ENCODE results near the gene STX11.

STX11 gene

DNA sequence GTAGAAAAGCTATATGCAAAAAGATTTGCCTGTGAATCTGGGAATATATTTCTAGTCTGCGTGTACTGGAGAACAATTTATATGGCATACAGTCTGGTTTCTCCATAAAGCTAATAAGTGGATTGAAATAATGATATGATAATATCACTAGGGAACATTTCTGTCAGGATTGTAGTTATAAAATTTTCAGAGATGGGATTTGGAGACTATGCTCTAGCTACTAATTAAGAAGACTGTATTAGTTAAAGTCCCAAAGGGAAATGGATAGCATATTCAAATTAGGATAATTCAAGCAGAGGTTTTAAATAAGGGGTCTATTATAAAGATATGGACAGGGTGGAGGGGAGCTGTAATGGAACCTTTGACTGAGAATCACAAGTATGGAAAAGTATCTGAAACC, 7.2 kb upstream of the STX11 start:
- no peak for DNase-seq

DNA sequence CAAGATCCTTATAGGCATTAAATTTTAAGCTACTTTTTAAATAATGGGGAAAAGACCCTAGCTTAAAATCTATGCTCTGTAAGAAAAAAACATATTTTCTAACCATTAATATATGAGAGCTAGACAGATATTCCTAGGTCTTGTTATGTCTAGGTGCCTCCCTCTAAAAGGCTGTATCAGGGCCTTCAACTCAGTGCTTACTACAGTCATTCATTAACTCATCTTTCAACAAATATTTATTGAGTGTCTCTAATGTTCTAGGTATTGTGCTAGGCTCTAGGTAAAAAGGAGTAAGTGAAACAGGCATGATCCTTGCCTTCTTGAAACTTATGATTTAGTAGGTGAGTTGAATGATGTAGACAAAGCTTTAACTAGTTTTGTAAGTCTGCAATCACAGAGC, 6.4 kb upstream of the STX11 start:
- DNase-seq, result no peak

DNA sequence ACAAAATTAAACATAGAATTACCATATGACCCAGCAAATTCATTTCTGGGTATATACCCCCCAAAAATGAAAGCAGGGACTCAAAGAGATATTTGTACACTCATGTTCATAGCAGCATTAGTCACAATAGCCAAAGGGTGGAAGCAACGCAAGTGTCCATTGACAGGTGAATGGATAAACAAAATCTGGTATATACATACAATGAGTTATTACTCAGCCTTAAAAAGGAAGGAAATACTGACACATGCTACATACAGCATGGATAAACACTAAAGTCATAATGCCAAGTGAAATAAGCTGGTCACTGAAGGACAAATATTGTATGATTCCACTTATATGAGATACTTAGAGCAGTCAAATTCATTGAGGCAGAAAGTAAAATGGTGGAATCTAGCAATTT, 5.3 kb upstream of the STX11 start:
- no peak for DNase-seq

DNA sequence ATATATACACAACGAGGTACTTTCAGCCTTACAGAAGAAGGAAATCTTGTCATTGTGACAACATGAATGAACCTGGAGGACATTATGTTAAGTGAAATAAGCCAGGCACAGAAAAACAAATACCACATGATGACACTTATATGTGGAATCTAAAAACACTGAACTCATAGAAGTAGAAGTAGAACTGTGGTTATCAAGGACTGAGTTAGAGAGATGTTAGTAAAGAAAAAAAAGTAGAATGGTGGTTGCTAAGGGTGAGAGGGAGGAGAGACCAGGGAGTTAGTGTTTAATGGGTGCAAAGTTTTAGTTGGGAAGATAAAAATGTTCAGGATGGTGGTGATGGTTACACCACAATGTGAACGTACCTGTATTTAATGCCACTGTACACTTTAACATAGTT, 4.8 kb upstream of the STX11 start:
- no peak for DNase-seq

- DNase-seq, result no peak
Measured at GRCh38 chr6:144148886-144149285, 1.4 kb upstream of the STX11 start.

GRCh38 chr6:144149558-144149893, 791 bp upstream of the STX11 start:
- DNase-seq, result no peak

DNA sequence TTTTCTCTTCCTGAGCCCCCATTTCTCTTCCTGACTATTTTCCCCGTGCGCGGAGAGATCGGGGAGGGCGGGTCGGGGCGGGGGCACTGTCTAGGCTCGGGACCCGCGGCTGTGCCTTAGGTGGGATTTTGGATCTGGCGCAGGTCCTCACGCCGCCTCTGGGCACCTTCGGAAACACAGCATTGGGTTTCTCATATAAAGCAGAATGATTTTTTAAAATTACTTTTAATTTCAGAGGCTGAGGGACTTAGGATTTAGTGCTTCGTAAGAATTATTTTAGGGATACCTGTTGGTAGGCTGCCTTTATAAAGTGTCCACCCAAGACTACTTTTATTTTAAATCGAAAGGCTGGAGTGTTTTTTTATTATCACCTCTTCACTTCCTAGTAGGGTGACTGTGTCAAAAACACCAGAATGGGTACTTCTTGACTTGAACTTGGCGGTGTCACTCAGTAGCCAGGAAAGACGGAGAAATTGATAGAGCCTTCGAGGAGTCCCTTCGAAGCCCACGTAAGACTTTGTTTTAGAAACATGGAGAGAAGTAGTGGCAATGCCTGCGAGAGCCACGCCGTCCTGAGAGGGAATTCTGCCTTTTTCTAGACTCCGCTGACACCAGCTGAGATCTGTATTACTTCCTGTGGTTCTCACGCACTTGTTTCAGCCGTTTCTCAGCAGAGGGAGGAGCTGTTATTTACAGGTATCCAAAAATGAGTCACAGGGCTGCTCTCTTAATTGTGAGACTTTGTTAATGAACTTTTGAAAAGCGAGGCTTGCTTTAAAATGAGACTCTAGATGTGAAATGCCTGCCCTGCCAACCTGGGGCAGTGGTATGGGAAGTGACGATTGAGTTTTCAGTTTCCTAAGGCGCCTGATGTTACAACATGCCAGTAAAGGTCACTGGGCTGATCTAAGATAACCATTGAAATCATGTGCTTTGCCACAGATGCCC, 667 bp downstream of the STX11 start:
- peak; percentile 73 to 75 for DNase-seq

GRCh38 chr6:144152334-144152900, 2.1 kb downstream of the STX11 start:
- DNase-seq, result no peak

GRCh38 chr6:144153260-144153659, 2.9 kb downstream of the STX11 start:
- no peak for DNase-seq

- DNase-seq, result no peak
Measured at GRCh38 chr6:144153971-144154370, 3.7 kb downstream of the STX11 start.

DNA sequence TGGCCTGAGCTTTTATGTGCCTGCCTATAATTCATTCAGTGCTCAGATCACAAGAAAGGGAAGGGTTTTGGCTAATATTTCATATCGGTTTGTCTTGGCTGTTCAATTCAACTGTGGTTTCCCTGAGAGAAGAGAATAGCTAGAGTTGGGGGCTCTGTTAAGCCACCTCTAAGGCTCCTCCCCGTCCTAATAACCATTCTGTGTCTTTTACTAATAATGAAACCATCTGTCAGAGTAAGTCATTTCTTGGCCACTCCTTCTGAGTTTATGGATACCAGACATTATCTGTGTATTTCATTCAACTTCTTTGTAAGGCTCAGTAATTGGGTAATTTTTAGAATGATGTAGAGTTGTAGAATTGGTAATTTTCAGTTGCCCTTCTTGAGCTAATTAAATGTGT, 5.2 kb downstream of the STX11 start:
- no peak for DNase-seq

GRCh38 chr6:144156338-144156737, 6.0 kb downstream of the STX11 start:
- no peak for DNase-seq

DNA sequence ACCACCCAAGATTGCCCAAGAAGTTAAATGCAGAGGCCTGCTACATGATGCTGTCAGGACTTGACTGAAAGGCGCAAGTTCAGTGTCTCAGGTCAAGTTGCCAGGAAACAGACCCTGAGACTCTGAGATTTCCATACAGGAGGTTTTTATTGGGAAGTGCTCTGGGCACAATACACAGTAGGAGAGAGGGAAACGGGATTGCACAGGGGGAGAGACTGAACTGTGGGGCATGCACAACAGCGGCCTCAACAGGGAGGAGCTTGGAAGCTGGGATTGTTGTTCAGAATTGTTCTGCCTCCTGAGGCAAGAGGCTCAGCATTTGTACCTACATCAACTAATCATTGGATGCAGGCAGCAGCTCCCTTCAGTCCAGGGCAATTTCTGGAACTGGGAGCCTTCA, 6.7 kb downstream of the STX11 start:
- no peak for DNase-seq

DNA sequence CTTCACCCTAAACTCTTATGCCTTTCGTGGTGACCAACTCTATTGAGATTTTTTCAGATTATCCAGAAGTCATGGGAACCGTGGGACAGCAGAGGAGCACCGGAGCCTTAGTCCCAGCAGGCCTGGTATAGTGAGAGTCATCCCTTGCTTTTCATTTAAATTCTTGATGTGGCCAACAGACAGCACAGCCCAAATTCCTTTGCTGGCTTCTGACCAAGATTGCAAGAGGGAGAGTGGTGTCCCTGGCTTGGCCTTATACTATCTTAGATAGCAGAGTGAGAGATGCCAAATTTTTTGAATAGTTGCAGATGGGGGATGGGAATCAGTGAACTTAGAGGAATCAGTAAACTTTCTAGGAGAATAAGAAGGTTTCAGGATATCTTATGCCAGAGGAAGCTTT, 7.8 kb downstream of the STX11 start:
- no peak for DNase-seq

DNA sequence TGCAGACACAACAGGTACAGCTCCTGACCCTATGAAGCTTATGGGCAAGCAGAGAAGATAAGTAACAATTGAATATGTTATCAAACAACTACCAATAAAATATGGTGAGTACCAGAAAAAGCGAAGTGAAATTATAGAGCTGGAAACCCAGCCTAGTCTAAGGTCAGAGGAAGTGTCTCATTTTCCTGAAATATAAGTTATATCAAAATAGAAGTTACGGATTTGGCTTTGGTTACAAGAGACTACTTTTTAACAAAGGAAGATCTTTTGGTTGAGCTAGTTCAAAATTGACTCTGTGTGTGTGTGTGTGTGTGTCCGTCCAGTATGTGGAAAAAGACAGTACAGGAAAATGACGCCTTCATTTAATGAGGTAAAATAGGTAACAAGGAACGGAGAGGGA, 8.9 kb downstream of the STX11 start:
- DNase-seq, result no peak

GRCh38 chr6:144159742-144160141, 9.4 kb downstream of the STX11 start:
- DNase-seq, result no peak

DNA sequence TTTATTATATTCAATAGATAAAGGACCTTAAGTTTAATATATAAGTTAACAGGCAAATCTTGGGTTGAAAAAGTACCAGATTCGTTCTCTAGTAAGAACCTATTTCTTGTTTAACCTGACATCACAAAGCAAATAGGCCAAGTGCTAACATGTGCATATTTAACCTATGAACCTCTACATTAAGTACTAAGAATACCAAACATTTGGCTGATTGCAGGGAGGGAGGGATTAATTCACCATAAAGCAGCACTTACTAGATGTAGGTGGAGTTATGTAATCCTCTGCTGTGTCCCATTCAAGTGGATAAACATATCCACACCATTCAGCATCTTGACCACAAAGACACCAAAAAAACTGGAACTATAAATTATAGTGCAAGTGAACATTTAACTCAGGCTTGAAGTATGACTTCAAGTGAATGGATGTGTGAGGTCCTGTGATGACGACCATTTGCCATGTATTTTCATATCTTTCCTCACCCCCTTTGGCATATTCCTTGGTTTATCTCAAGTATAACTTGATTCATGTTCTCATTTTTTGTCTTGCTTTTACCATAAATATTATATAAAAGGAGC, 10.2 kb downstream of the STX11 start:
- no peak for DNase-seq

DNA sequence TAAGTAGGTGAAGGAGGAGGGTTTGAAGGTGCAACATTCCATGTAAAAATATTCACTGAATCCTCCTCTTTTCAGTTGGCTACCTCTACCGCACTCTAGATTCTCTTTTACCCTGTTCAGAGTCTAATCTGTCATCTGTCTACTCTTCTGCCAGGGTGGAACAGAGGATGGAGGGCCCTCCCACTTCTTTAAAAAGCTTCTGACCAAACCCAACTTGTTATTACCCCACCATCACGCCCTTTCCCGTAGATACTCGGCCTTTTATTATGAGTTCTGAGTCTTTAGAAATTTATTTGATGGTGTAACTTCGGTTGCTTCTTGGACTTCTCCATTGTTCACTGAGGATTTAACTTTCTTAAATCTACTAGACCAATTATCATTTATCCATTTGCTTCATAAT, 11.7 kb downstream of the STX11 start:
- DNase-seq, result no peak

GRCh38 chr6:144162977-144163376, 12.7 kb downstream of the STX11 start:
- no peak for DNase-seq

GRCh38 chr6:144165784-144166183, 15.5 kb downstream of the STX11 start:
- DNase-seq, result no peak

DNA sequence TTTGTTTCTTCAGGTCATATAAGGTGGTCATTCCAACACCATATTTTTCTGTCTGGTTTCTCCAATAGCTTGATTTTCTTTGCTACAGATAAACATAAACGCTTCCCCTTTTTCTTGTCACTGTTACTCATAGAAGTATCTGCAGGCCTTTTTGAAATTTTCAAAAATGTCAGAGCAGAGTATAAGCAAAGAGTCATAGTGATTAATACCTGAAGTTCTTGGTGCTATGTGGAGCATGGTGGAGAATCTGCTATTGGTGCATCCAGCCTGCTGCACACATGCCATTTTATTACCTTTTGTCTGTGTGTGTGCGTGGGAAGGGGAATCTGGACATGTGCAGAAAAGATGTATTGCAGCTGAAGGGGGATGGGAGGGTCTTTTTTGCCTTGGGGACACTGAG, 19.7 kb downstream of the STX11 start:
- DNase-seq, result no peak

- no peak for DNase-seq
Measured at GRCh38 chr6:144171406-144171805, 21.1 kb downstream of the STX11 start.

- no peak for DNase-seq
Measured at GRCh38 chr6:144174006-144174405, 23.7 kb downstream of the STX11 start.

GRCh38 chr6:144176043-144176442, 25.7 kb downstream of the STX11 start:
- DNase-seq, result no peak
